IPS-NIHi11 (cell line): ENCODE results near the gene ZSCAN5A.
"Not testable (repeated sequence)": the region's sequence is repeated elsewhere in the genome, so short reads cannot be mapped to it uniquely, and the experiment has no call there.

Experiments
- DNase-seq: peaks from one replicate; pipeline ENCODE4 v3.0.0; 2012; ENCODE audit warnings: mixed read lengths, low spot score

Gene ZSCAN5A, protein sequence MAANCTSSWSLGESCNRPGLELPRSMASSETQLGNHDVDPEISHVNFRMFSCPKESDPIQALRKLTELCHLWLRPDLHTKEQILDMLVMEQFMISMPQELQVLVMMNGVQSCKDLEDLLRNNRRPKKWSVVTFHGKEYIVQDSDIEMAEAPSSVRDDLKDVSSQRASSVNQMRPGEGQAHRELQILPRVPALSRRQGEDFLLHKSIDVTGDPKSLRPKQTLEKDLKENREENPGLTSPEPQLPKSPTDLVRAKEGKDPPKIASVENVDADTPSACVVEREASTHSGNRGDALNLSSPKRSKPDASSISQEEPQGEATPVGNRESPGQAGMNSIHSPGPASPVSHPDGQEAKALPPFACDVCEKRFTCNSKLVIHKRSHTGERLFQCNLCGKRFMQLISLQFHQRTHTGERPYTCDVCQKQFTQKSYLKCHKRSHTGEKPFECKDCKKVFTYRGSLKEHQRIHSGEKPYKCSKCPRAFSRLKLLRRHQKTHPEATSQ

DNA sequence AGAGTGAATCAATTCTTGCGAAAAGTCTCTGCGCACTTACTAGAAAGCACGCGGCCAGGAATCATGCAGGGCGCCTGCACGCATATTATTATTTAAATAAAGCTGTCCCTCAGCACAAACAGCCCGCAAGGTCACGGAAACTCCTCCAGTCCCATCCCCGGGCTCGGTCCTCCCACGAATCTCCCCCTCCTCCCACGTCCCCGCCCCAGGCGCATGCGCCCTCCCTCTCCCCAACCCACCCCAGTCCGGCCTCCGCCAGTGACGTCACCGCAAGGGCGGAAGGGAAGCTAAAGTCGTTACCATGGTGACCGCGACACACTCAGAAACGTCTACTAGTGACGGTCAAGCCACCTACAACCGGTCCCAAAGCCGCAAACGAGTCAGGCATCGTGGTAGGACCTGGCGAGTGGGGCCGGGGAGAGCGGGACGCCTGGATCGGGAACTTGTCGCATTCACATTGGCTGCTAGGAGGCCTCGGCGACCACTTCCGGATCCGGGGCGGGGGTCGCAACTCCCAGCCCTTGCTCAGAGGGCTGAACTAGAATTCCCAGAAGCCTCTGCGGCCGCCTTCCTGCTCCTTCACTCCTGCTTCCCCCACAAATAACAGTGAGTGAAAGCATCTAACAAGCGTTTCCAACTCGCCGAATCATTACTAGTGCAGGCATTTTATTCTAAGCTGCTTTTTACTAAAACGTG is at the start of gene ZSCAN5A:
Gene ZSCAN5A, minus strand, starts transcription at position 459 of the 696 bp plus-strand sequence. CDS start 89,793 bp downstream, outside the sequence.
- peak; percentile 94 for DNase-seq

GRCh38 chr19:56360841-56361240 is 46.2 kb upstream of the ZSCAN5A start:
- no peak for DNase-seq

- no peak for DNase-seq
Measured at GRCh38 chr19:56356944-56357343, 42.3 kb upstream of the ZSCAN5A start.

GRCh38 chr19:56355517-56355916 is 40.9 kb upstream of the ZSCAN5A start:
- no peak for DNase-seq

DNA sequence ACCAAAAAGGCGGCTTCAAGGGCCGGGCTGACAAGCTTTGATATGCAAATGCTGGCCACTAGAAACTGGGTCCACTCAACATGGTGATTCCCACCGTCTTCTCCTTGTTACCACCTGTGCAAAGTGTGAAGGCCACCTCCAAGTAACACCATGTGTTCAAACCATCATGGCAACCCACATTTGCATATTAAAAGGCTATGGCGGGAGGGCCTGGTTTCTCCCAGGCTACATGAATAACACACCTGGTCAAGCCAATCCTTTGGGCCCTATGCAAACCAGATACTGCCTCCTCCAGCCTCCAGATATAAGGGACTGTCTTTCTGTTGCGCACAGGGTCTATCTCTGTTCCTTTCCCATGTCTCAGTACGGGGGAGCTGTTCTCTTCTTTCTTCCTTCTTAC is 36.6 kb upstream of the ZSCAN5A start:
- DNase-seq, result no peak

DNA sequence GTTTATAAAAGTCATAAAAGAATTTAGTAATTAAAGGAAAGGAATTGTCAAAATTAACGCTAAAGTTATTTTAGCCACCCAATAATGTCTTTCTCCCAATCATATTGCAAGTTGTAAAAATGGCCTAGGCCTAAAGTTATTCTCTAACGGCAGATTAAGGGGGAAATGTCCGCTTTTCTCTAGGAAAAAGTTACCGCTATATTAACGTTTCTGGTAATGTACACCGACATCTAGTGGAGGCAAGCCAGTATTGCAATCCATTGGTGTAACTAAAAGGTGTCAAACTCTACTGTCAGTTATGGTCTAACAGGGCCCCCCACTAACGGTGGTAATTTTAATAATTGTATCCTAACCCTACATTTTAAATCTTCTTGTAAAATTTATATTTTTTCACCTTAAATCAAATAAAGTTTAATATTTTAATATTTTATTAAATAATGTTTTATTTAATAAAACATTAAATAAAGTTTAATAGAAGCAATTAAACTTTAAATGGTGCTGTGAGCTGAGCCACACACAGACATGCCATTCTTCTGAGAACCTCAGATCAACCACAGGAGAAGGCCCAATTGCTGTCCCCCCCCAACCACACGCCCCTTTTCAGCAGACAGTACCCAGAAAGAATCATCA is 35.9 kb upstream of the ZSCAN5A start:
- DNase-seq, result peak; percentile 33

GRCh38 chr19:56348289-56348877 is 33.7 kb upstream of the ZSCAN5A start:
- no peak for DNase-seq

- DNase-seq, result no peak
Measured at GRCh38 chr19:56347163-56347778, 32.6 kb upstream of the ZSCAN5A start.

GRCh38 chr19:56341948-56342347 is 27.3 kb upstream of the ZSCAN5A start:
- DNase-seq, result no peak

DNA sequence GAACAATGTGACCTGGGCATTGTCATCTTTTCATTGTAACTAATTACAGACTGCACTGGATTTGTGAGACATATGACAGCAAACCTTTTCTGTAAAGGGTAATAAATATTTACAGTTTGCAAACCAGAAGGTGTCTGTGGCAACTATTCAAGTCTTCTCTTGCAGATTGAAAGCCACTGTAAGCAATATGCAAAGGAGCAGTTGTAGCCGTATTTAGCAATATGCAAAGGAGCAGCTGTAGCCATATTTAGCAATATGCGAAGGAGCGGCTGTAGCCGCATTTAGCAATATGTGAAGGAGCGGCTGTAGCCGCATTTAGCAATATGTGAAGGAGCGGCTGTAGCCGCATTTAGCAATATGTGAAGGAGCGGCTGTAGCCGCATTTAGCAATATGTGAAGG is 24.4 kb upstream of the ZSCAN5A start:
- DNase-seq, result not testable (repeated sequence)

DNA sequence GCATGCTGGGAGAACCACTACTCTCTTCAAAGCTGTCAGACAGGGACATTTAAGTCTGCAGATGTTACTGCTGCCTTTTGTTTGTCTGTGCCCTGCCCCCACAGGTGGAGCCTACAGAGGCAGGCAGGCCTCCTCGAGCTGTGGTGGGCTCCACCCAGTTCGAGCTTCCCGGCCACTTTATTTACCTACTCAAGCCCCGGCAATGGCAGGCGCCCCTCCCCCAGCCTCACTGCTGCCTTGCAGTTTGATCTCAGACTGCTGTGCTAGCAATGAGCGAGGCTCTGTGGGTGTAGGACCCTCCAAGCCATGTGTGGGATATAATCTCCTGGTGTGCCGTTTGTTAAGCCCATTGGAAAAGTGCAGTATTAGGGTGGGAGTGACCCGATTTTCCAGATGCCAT is 22.4 kb upstream of the ZSCAN5A start:
- not testable (repeated sequence) for DNase-seq

DNA sequence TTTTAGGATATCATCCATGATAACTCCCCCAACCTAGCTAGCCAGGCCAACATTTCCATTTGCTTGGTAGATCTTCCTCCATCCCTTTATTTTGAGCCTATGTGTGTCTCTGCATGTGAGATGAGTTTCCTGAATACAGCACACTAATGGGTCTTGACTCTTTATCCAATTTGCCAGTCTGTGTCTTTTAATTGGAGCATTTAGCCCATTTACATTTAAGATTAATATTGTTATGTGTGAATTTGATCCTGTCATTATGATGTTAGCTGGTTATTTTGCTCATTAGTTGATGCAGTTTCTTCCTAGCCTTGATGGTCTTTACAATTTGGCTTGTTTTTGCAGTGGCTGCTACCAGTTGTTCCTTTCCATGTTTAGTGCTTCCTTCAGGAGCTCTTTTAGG is 20.7 kb upstream of the ZSCAN5A start:
- not testable (repeated sequence) for DNase-seq

DNA sequence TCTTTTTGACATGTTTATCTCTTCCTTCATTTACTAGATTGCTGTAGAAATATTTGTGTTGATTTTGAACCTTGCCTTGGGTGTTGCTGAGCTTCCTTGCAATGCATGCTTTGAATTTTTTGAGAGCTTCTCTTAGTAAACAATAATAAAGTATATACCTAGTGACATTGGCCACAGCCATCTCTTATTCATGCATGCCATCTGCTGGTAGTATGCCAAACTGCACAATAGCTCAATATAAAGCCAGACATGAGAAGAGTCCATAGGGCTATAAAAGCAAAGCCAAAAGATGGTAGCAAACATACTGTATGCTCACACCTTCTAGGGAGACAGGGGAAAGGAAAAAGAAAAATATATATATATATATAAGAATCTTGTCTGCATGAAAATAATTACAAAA is 18.9 kb upstream of the ZSCAN5A start:
- peak; percentile 30 for DNase-seq

DNA sequence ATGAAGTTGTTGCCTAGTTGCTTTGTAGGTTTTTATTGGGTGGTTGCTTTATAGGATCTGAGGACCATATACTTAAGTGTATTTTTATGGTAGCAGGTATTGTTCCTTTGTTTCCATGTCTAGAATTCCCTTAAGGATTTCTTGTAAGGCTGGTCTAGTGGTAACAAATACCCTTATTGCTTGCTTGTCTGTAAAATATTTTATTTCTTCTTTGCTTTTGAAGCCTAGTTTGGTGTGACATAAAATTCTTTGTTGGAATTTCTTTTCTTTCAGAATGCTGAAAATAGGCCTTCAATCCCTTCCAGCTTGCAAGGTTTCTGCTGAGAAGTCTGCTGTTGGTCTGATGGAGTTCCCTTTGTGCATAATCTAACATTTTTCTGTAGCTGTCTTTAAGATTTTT is 18.1 kb upstream of the ZSCAN5A start:
- DNase-seq, result no peak

GRCh38 chr19:56324436-56324835 is 9.8 kb upstream of the ZSCAN5A start:
- no peak for DNase-seq

DNA sequence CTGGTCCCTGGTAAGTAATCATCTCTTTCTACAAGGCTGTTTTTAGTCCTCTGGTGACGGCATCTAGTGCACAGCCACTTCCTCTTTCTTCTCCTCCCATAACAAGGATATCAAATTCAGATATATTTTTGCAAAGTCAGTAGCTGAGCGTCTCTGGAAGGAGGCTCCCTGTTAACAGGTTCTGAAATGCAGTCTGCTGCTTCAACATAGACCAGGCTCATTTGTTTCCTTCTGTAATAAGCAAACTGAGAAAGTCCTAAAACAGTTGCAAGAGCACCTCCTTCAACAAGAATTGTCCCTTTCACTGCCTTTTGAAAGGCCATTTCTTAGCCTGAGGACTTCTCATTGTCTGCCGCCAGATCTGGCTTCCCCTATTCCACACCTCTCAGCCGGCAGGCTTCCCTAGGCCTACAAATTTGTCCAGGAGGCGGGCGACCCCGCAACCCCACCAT is 7.4 kb upstream of the ZSCAN5A start:
- no peak for DNase-seq

GRCh38 chr19:56321254-56321988 is 6.8 kb upstream of the ZSCAN5A start:
- no peak for DNase-seq

- DNase-seq, result no peak
Measured at GRCh38 chr19:56319991-56320390, 5.4 kb upstream of the ZSCAN5A start.

GRCh38 chr19:56317749-56318148 is 3.1 kb upstream of the ZSCAN5A start:
- DNase-seq, result no peak

- DNase-seq, result no peak
Measured at GRCh38 chr19:56316728-56317127, 2.1 kb upstream of the ZSCAN5A start.
